AG04449 (cell line): ENCODE results near the gene RAB29.

Source experiments
- CTCF ChIA-PET: fragments of 350-600 bp; formaldehyde crosslinking; extraction: SDS; loops from one replicate; lab custom pipeline; 2021; ENCODE audit warnings: antibody characterized with exemption; lab: Yijun Ruan, JAX
- POLR2A ChIA-PET: fragments of 400-600, 350-600 bp; formaldehyde crosslinking; extraction: SDS; loops from one replicate; lab custom pipeline; 2020; ENCODE audit warnings: antibody characterized with exemption, inconsistent platforms; lab: Yijun Ruan, JAX
- DNase-seq: peaks from one replicate; pipeline ENCODE4 v3.0.0-alpha.2; 2010; ENCODE audit warnings: low read depth, low spot score
- H3K4me3 ChIP-seq: 2 replicates; pipeline ENCODE4 v1.5.1; 2011; ENCODE audit warnings: low read depth, mild to moderate bottlenecking, control low read depth, low read length
- CTCF ChIP-seq: IDR thresholded peaks from one replicate; pipeline ENCODE4 v1.5.1; 2011; ENCODE audit warnings: mild to moderate bottlenecking, moderate library complexity, low read length, control low read depth, inconsistent platforms; ENCODE audit not compliant: insufficient read depth; ENCODE audit errors: missing control alignments

RAB29 gene

GRCh38 chr1:205809942-205810345, 34.7 kb upstream of the RAB29 start:
- ChIA-PET CTCF (interaction anchor here (0.9 to 5.0 kb wide), 10 partner anchors 7 to 174 kb away, joined by 3 to 25 read pairs (median 6); no protein-coding TSS in a partner anchor), POLR2A (no interaction called here)
- no peak overlapping the region for H3K4me3 ChIP-seq
- TF ChIP-seq CTCF = no peak
- DNase-seq = no peak

- POLR2A ChIA-PET = no interaction called here
- no peak for TF ChIP-seq CTCF
- CTCF ChIA-PET = interaction anchor here (0.9 to 5.0 kb wide), 5 partner anchors 10 to 167 kb away, joined by 4 to 25 read pairs (median 9); no protein-coding TSS in a partner anchor
- no peak for DNase-seq
- H3K4me3 ChIP-seq = no peak overlapping the region
Observed at GRCh38 chr1:205809469-205809868, 34.2 kb upstream of the RAB29 start.

GRCh38 chr1:205805082-205805711, 29.9 kb upstream of the RAB29 start:
- no peak for DNase-seq
- POLR2A ChIA-PET = no interaction called here
- no peak overlapping the region for H3K4me3 ChIP-seq
- TF ChIP-seq CTCF = no peak
- CTCF ChIA-PET = interaction anchor here (0.8 to 5.3 kb wide), 6 partner anchors 13 to 179 kb away, joined by 3 to 53 read pairs (median 4); no protein-coding TSS in a partner anchor

GRCh38 chr1:205804605-205805004, 29.3 kb upstream of the RAB29 start:
- POLR2A ChIA-PET = no interaction called here

GRCh38 chr1:205803986-205804385, 28.7 kb upstream of the RAB29 start:
- CTCF ChIA-PET = interaction anchor here (1.2 to 5.3 kb wide), 5 partner anchors 11 to 180 kb away, joined by 3 to 53 read pairs (median 4); no protein-coding TSS in a partner anchor
- no peak for TF ChIP-seq CTCF
- POLR2A ChIA-PET = no interaction called here
- H3K4me3 ChIP-seq = no peak overlapping the region
- no peak for DNase-seq

More at GRCh38 chr1:205804605-205805004, 29.3 kb upstream of the RAB29 start:
- no peak for TF ChIP-seq CTCF
- no peak overlapping the region for H3K4me3 ChIP-seq
- no peak for DNase-seq
- CTCF ChIA-PET = interaction anchor here (0.8 to 5.3 kb wide), 6 partner anchors 12 to 180 kb away, joined by 3 to 53 read pairs (median 4); no protein-coding TSS in a partner anchor

- no peak for TF ChIP-seq CTCF
- ChIA-PET CTCF (interaction anchor here (0.9 to 2.8 kb wide), 5 partner anchors 9 to 175 kb away, joined by 3 to 24 read pairs (median 3); no protein-coding TSS in a partner anchor), POLR2A (no interaction called here)
- no peak for DNase-seq
- no peak overlapping the region for H3K4me3 ChIP-seq
Observed at GRCh38 chr1:205802060-205802459, 26.8 kb upstream of the RAB29 start.
